Aorta (tissue), 5 donors: ENCODE measurements around the gene BMP5. TPM values are rescaled to one million over a fixed set of nuclear protein-coding genes. Genes with fewer than 3 reads are reported as not detected.
A peak's percentile ranks its signal among the peaks of the same experiment; 100 is the strongest.

Source experiments
- ATAC-seq: fragments of 200-7000 bp; cut with Tn5 transposase; one replicate; pipeline ENCODE4 v1.9.1; 2022; ENCODE audit warnings: moderate library complexity; ENCODE audit not compliant: low FRiP score
- DNase-seq, 2 donors: peaks; one replicate each; pipeline ENCODE4 v3.0.0-alpha.2; 2020
- H3K27ac ChIP-seq, 2 donors: one replicate each; pipeline ENCODE4 v1.5.1; 2013; ENCODE audit warnings: low read length in 2 of 2, mild to moderate bottlenecking in 2 of 2, moderate library complexity in 2 of 2, control low read depth in 1 of 2, inconsistent platforms in 1 of 2, low read depth in 1 of 2
- H3K27me3 ChIP-seq, 2 donors: one replicate each; pipeline ENCODE4 v1.6.1; 2013; ENCODE audit warnings: control low read depth in 1 of 2, low read length in 1 of 2, mild to moderate bottlenecking in 1 of 2, moderate library complexity in 1 of 2; ENCODE audit not compliant: insufficient read depth in 2 of 2, control insufficient read depth in 1 of 2
- H3K36me3 ChIP-seq, 2 donors: one replicate each; pipeline ENCODE4 v1.6.1; 2013; ENCODE audit warnings: control low read depth in 1 of 2, low read length in 1 of 2, mild to moderate bottlenecking in 1 of 2; ENCODE audit not compliant: insufficient read depth in 2 of 2, control insufficient read depth in 1 of 2
- H3K4me1 ChIP-seq, 2 donors: one replicate each; pipeline ENCODE4 v1.6.1; 2013; ENCODE audit warnings: low read length in 2 of 2, control low read depth in 1 of 2, mild to moderate bottlenecking in 1 of 2, moderate library complexity in 1 of 2; ENCODE audit not compliant: insufficient read depth in 2 of 2, control insufficient read depth in 1 of 2
- H3K4me3 ChIP-seq, 2 donors: one replicate each; pipeline ENCODE4 v1.5.1; 2013; ENCODE audit warnings: low read length in 2 of 2, control low read depth in 1 of 2, mild to moderate bottlenecking in 1 of 2
- H3K9me3 ChIP-seq: one replicate; pipeline ENCODE4 v1.6.1; 2013; ENCODE audit warnings: mild to moderate bottlenecking, low read length; ENCODE audit not compliant: control insufficient read depth
- WGBS, 2 donors: extraction: QIAGEN DNeasy Blood & Tissue Kit; methylation state at CpG; one replicate each; pipeline ENCODE4 v1.1.7; 2013; 5-methylcytosine and 5-hydroxymethylcytosine counted together
- intact Hi-C, 2 donors: fragments of 100-400 bp; cut with DNase I; formaldehyde crosslinking; loops; one replicate each; pipeline versions ENCODE4 v1.14.2 to v1.15.0; 2022
- polyA plus RNA-seq, 2 donors: library from polyadenylated mRNA; stranded (reverse); fragments of 200-250 nt; gene quantifications; one replicate each; pipeline ENCODE4 v1.2.3, GENCODE V29; 2013
- total RNA-seq, 2 donors: library from RNA; stranded (reverse); fragmentation: NEBNext Ultra II Directional; extraction: Animal tissue kit (Norgen Biotek cat#: 25700); gene quantifications; one replicate each; pipeline ENCODE4 v1.2.1, GENCODE V29; 2021
- donor health status: healthy with polysubstance abuse.
- donor health status: Bipolar disorder and iron deficiency.
- donor health status: DM: no; HTN: no; CAD: no.
- donor health status: DM: no; HTN: no; CAD: no.
- donor health status: DM: yes; HTN: yes; CAD: no.

The BMP5 gene
- total and polyA plus RNA-seq, 4 donors: 0.38 to 1.5 (median 0.45) TPM; not detected in 1

- Histone ChIP-seq H3K4me1 (no peaks in the 10 kb centered on the region), H3K9me3 (no peaks in the 10 kb centered on the region), H3K27me3 (no peaks in the 10 kb centered on the region), H3K27ac (no peak overlapping the region), H3K36me3 (no peaks in the 10 kb centered on the region), H3K4me3 (no peak overlapping the region)
- ATAC-seq: no peak
- intact Hi-C loops: no loop called here
- DNase-seq: no peak
Measured at GRCh38 chr6:55775029-55775318, 100.4 kb downstream of the BMP5 start.

- Histone ChIP-seq H3K4me3 (no peak overlapping the region), H3K9me3 (no peaks in the 10 kb centered on the region), H3K27ac (no peak overlapping the region), H3K36me3 (no peaks in the 10 kb centered on the region), H3K27me3 (no peaks in the 10 kb centered on the region), H3K4me1 (no peaks in the 10 kb centered on the region)
- 77 to 78% methylated on average over 5 of the region's 5 CpGs for WGBS, 2 donors
- no peak for DNase-seq
- intact Hi-C loops: no loop called here
- no peak for ATAC-seq
Measured at GRCh38 chr6:55774286-55775028, 100.9 kb downstream of the BMP5 start.

- Histone ChIP-seq H3K36me3 (no peaks in the 10 kb centered on the region), H3K27me3 (no peaks in the 10 kb centered on the region), H3K9me3 (no peaks in the 10 kb centered on the region), H3K4me3 (no peak overlapping the region), H3K27ac (no peak overlapping the region), H3K4me1 (no peaks in the 10 kb centered on the region)
- ATAC-seq (no peak), DNase-seq (no peak)
- 79 to 85% methylated on average over 9 of the region's 9 CpGs for WGBS, 2 donors
- intact Hi-C loops: no loop called here
Measured at GRCh38 chr6:55773620-55774216, 101.7 kb downstream of the BMP5 start.

GRCh38 chr6:55772730-55773129, 102.7 kb downstream of the BMP5 start:
- no peak for ATAC-seq
- Histone ChIP-seq H3K4me1 (no peaks in the 10 kb centered on the region), H3K9me3 (no peaks in the 10 kb centered on the region), H3K27ac (no peak overlapping the region), H3K36me3 (no peaks in the 10 kb centered on the region), H3K27me3 (no peaks in the 10 kb centered on the region), H3K4me3 (no peak overlapping the region)
- 14 to 21% methylated on average over 3 of the region's 3 CpGs for WGBS, 2 donors
- intact Hi-C loops: no loop called here
- DNase-seq: no peak

- Histone ChIP-seq H3K4me1 (no peaks in the 10 kb centered on the region), H3K36me3 (no peaks in the 10 kb centered on the region), H3K27ac (no peak overlapping the region), H3K9me3 (no peaks in the 10 kb centered on the region), H3K4me3 (no peak overlapping the region), H3K27me3 (no peaks in the 10 kb centered on the region)
- ATAC-seq: no peak
- WGBS, 2 donors: 45 to 58% methylated on average over 1 of the region's 1 CpG
- no peak for DNase-seq
- intact Hi-C loops: no loop called here
Measured at GRCh38 chr6:55759536-55759935, 115.9 kb downstream of the BMP5 start.

- Histone ChIP-seq H3K4me3 (no peak overlapping the region), H3K9me3 (no peaks in the 10 kb centered on the region), H3K27me3 (no peaks in the 10 kb centered on the region), H3K27ac (no peak overlapping the region), H3K36me3 (no peaks in the 10 kb centered on the region), H3K4me1 (no peaks in the 10 kb centered on the region)
- WGBS, 2 donors: 73 to 74% methylated on average over 3 of the region's 3 CpGs
- DNase-seq (no peak), ATAC-seq (peak; percentile 68)
- intact Hi-C loops: no loop called here
Measured at GRCh38 chr6:55758156-55758937, 117.0 kb downstream of the BMP5 start.

GRCh38 chr6:55756531-55757031, 118.8 kb downstream of the BMP5 start:
- ATAC-seq (no peak), DNase-seq (no peak)
- H3K36me3 ChIP-seq: no peaks in the 10 kb centered on the region
- H3K4me3 ChIP-seq: no peak overlapping the region
- no peak overlapping the region for H3K27ac ChIP-seq
- no peaks in the 10 kb centered on the region for H3K9me3 ChIP-seq
- no peaks in the 10 kb centered on the region for H3K4me1 ChIP-seq
- 55 to 62% methylated on average over 6 of the region's 6 CpGs for WGBS, 2 donors
- H3K27me3 ChIP-seq: no peaks in the 10 kb centered on the region
- intact Hi-C loops: no loop called here

- Histone ChIP-seq H3K27ac (no peak overlapping the region), H3K4me3 (no peak overlapping the region), H3K27me3 (no peaks in the 10 kb centered on the region), H3K36me3 (no peaks in the 10 kb centered on the region), H3K9me3 (no peaks in the 10 kb centered on the region), H3K4me1 (no peaks in the 10 kb centered on the region)
- 81 to 92% methylated on average over 4 of the region's 4 CpGs for WGBS, 2 donors
- DNase-seq (no peak), ATAC-seq (no peak)
- intact Hi-C loops: no loop called here
Measured at GRCh38 chr6:55748880-55749279, 126.5 kb downstream of the BMP5 start.

- no peaks in the 10 kb centered on the region for H3K9me3 ChIP-seq
- H3K27me3 ChIP-seq: no peaks in the 10 kb centered on the region
- no peaks in the 10 kb centered on the region for H3K4me1 ChIP-seq
- WGBS, 2 donors: 49 to 71% methylated on average over 1 of the region's 1 CpG
- no peak overlapping the region for H3K27ac ChIP-seq
- intact Hi-C loops: no loop called here
- no peaks in the 10 kb centered on the region for H3K36me3 ChIP-seq
- H3K4me3 ChIP-seq: no peak overlapping the region
- DNase-seq (no peak), ATAC-seq (no peak)
Measured at GRCh38 chr6:55746473-55746872, 128.9 kb downstream of the BMP5 start.
